GM19238 (cell line): ENCODE data around the gene MAPK6.
"Not testable (repeated sequence)": the region's sequence is repeated elsewhere in the genome, so short reads cannot be mapped to it uniquely, and the experiment has no call there.

ENCODE experiments used
- DNase-seq: peaks from one replicate; pipeline ENCODE4 v3.0.0; 2011; ENCODE audit warnings: low spot score; ENCODE audit not compliant: insufficient read length

Gene MAPK6

GRCh38 chr15:52018693-52019393 lies at the start of gene MAPK6:
MAPK6 (plus strand) TSS chr15:52019219; CDS start chr15:52046461, 27,242 bp downstream.
- peak; percentile 94 for DNase-seq

- DNase-seq, result no peak
Observed at GRCh38 chr15:51969728-51970127, 49.3 kb upstream of the MAPK6 start.

GRCh38 chr15:51970132-51970817 lies 48.7 kb upstream of the MAPK6 start:
- no peak for DNase-seq

GRCh38 chr15:51971032-51971374 lies 48.0 kb upstream of the MAPK6 start:
- DNase-seq, result no peak

GRCh38 chr15:51971375-51972133 lies 47.5 kb upstream of the MAPK6 start, which contains the start of gene LEO1:
LEO1 (minus strand) TSS chr15:51971778; CDS start chr15:51971745, 33 bp downstream.
- DNase-seq, result peak; percentile 89

GRCh38 chr15:51973220-51973619 lies 45.8 kb upstream of the MAPK6 start:
- no peak for DNase-seq

GRCh38 chr15:51973775-51974174 lies 45.2 kb upstream of the MAPK6 start:
- DNase-seq, result no peak

GRCh38 chr15:51982013-51982769 lies 36.8 kb upstream of the MAPK6 start:
- DNase-seq, result peak; percentile 33

GRCh38 chr15:51982770-51983103 lies 36.3 kb upstream of the MAPK6 start:
- DNase-seq, result no peak

- DNase-seq, result no peak
Observed at GRCh38 chr15:51991141-51991540, 27.9 kb upstream of the MAPK6 start.

GRCh38 chr15:51992953-51993352 lies 26.1 kb upstream of the MAPK6 start:
- no peak for DNase-seq

GRCh38 chr15:52002351-52002750 lies 16.7 kb upstream of the MAPK6 start:
- no peak for DNase-seq

GRCh38 chr15:52003089-52003488 lies 15.9 kb upstream of the MAPK6 start:
- not testable (repeated sequence) for DNase-seq

GRCh38 chr15:52003710-52004109 lies 15.3 kb upstream of the MAPK6 start:
- DNase-seq, result no peak

- DNase-seq, result no peak
Observed at GRCh38 chr15:52004806-52005205, 14.2 kb upstream of the MAPK6 start.

- DNase-seq, result no peak
Observed at GRCh38 chr15:52005748-52006701, 13.0 kb upstream of the MAPK6 start.

- DNase-seq, result no peak
Observed at GRCh38 chr15:52006702-52007340, 12.2 kb upstream of the MAPK6 start.

- no peak for DNase-seq
Observed at GRCh38 chr15:52008359-52008697, 10.7 kb upstream of the MAPK6 start.

- no peak for DNase-seq
Observed at GRCh38 chr15:52008698-52009434, 10.2 kb upstream of the MAPK6 start.
